GM18517 (cell line): ENCODE data around the gene SDHAF4.
"Not testable (repeated sequence)": the region's sequence is repeated elsewhere in the genome, so short reads cannot be mapped to it uniquely, and the experiment has no call there.

Experiments
- ATAC-seq: cut with Tn5 transposase; IDR thresholded peaks from one replicate; pipeline ENCODE4 v1.9.1; 2021; ENCODE audit warnings: mild to moderate bottlenecking, moderate library complexity; ENCODE audit not compliant: unreplicated experiment

SDHAF4 gene

DNA sequence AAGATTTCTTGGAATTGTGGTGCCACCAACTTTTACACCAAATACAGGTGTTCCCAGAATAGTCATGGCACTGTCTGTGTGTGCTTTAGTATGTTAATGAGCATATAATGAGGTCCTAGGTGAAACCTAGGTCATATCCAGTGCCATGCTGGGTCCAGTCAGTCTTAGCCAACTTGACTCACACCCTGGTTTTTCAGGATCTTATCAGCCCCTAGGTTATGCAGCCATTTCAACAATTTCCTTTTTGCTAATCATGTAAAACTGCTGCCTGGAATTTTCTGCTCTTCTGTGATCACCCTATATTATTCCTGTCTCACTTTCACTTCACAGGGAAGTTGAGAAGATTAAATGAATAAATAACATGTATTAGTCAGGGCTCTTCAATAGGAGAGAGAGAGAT is 23.7 kb downstream of the SDHAF4 start:
- no peak for ATAC-seq

DNA sequence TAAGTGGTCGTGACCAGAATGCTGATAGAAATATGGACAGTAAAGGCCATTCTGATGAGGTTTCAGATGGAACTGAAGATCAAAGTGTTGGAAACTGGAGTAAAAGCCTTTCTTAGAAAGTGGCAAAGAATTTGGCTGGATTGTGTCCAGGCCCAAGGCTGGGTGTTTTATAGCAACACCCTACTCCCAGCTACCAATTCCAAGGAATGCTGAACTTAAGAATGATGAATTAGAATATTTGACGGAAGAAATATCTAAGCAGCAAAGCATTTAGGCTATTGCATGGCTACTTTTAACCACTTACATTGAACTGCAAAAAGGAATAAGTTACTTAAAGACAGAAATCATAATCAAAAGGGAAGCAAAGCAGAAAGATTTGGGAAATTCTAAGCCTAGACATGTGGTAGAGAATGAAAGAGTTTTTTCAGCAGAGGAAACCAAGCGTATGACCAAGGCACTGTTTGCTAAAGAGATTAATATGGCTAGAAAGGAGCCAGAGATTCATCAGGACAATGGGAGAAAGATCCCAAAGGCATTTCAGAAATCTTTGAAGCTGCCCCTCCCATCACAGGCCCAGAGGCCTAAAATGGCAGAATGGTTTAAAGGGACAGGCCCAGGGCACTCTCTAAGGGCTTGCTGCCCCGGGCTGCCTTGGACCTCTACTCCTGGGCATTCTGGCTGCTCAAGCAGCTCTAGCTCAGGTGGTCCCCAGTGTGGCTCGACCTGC is 25.8 kb downstream of the SDHAF4 start:
- ATAC-seq = no peak

GRCh38 chr6:70593118-70593486 is 26.4 kb downstream of the SDHAF4 start:
- no peak for ATAC-seq

DNA sequence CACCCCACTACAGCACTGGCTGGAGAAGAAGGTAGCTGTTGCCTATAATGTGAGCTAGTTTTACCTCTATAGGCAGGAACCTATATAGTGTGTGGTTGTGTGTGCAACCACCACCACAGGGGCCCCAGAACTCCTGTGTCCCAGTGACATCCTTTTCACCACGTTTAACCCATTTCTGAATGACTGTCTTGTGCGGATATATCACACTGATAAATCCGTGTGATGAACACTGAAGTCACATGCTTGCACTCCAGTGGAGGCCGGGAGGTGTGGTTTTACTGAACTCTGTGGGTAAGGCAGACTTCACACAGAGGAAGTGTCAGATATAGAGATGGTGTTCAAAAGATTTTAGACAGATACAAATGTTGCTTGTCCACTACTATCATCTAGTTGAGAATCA is 32.5 kb downstream of the SDHAF4 start:
- no peak for ATAC-seq

DNA sequence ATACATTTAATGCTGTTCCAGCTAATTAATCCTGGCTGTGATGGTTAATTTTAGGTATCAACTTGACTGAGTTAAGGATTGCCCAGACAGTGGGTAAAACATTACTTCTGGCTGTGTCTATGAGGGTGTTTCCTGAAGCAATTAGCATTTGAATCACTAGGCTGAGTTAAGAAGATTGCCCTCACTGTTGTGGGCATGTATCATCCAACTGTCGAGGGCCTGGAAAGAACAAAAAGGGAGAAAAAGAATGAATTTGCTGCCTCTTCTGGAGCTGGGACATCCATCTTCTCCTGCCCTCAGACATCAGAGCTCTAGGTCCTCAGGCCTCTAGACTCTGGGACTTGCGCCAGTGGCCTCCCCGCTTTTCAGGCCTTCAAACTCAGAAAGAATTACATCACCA is 34.3 kb downstream of the SDHAF4 start:
- ATAC-seq = no peak

- ATAC-seq = no peak
These were observed 37.5 kb downstream of the SDHAF4 start for GRCh38 chr6:70604254-70604653.

DNA sequence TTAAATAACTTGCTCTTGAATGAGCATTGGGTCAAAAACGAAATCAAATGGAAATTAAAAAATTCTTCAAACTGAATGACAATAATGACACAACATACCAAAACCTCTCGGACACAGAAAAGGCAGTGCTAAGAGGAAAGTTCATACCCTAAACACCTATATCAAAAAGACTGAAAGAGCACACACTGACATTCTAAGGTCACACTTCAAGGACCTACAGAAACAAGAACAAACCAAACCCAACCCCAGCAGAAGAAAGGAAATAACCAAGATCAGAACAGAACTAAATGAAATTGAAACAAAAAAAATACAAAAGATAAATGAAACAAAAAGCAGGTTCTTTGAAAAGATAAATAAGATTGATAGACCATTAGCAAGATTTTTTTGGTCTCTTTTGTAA is 40.6 kb downstream of the SDHAF4 start:
- ATAC-seq = not testable (repeated sequence)

DNA sequence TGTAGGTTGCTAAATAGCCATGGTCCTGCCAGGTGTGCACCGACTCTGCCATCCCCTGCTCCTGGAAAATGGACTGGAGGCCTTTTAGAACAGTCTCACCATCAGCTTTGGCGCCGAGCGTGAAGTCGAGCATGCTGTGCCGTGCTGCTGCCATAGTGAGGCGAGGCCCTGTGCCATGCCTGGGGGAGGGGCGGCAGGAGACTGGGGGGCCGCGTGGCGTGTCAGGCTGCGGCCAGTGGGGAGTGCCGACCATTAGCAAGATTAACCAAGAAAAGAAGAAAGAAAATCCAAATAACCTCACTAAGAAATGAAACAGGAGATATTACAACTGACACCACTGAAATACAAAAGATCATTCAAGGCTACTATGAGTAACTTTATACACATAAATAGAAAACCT is 42.5 kb downstream of the SDHAF4 start:
- ATAC-seq = not testable (repeated sequence)

GRCh38 chr6:70616728-70617260 is 50.1 kb downstream of the SDHAF4 start:
- ATAC-seq = no peak

DNA sequence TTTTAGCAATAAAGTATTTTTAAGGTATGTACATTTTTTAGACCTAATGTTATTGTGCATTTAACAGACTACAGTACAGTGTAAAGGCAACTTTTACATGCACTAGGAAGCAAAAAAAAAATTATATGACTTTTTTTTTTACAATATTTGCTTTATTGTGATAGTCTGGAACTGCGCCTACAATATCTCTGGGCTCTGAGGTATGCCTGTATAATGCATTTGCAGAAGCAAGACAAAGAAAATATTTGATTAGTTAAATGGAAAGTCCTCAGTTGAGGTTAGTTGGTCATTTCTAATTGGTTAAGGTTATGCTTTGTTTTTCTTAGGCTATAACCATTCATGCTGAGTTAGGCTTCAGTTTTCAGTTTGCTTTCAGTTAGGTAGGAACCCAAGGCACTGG is 54.0 kb downstream of the SDHAF4 start:
- ATAC-seq = no peak

GRCh38 chr6:70622461-70622860 is 55.7 kb downstream of the SDHAF4 start:
- no peak for ATAC-seq

GRCh38 chr6:70625436-70625835 is 58.7 kb downstream of the SDHAF4 start:
- ATAC-seq = no peak

DNA sequence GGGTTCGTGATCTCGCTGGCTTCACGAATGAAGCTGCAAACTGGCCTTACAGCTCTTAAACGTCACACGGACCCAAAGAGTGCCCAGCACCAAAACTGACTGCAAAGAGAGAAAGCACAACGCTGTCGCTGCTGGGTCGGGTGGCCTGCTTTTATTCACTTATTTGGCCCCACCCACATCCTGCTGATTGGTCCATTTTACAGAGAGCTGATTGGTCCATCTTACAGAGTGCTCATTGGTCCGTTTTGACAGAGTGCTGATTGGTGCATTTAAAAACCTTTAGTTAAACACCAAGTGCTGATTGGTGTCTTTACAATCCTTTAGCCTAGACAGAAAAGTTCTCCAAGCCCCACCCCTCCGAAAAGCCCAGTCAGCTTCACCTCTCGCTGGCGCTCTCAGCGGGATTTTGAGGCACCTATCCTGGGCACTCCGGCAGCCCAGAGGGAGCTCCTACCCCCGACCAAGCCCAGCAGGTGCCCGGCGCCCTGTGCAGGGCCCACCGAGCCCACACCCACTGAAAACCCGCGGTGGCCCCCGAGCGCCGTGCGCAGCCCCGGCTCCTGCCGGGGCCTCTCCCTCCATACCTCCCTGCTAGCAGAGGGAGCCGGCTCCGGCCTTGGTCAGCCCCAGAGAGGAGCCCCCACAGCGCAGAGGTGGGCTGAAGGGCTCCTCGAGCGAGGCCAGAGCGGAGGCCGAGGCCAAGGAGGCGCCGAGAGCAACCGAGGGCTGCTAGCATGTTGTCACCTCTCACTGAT is 60.9 kb downstream of the SDHAF4 start:
- no peak for ATAC-seq

- no peak for ATAC-seq
These were observed 63.2 kb downstream of the SDHAF4 start for GRCh38 chr6:70629929-70630328.

DNA sequence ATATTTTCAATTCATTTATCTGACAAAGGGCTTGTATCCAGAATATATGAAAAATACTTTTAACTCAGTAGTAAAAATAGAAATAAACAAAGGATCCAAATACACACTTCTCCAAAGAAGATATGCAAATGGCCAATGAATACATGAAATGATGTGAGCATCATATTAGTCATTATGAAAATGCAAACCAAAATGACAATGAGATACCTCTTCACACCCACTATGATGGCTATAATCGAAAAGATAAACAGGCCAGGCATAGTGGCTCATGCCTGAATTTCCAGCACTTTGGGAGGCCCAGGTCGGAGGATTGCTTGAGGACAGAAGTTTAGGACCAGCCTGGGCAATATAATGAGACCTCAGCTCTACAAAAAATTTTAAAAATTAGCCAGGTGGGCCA is 67.1 kb downstream of the SDHAF4 start:
- ATAC-seq = no peak

DNA sequence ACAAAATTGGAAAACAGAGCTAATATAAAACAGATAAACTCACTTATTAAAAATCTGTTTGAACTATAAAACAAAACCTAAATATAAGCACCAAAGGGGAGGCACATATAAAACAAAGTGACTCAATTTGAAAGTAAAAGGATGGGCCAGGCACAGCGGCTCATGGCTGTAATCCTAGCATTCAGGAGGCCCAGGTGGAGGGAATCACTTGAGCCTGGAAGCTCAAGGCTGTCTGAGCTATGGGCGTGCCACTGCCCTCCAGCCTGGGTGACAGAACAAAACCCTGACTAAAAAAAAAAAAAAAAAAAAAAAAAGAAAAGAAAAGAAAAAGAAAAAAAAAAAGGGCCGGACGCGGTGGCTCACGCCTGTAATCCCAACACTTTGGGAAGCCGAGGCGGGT is 69.9 kb downstream of the SDHAF4 start:
- ATAC-seq = no peak

DNA sequence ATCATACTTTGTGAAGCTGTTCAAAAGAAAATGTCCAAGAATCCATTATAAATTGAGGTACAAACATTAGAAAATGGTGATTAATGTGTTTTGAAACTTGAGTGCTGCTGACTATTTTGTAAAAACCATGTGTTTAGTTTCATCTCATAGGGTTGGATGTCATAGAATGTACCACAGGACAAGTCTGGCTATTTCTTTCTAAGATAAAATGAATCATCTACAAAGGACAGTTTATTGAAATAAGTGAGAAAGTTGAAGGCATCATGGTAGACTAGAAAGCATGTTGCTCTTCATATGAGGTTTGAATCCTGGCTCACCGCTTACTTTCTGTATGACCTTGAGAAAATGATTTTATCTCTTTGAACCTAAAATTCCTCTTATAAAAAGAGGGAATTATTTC is 71.7 kb downstream of the SDHAF4 start:
- ATAC-seq = no peak
